Mucosa of rectum (tissue), 2 donors: ENCODE data around the gene NATD1.

Experiments used
- H3K27ac ChIP-seq, 2 donors: one replicate each; pipeline ENCODE4 v1.7.0; 2013; ENCODE audit warnings: inconsistent platforms in 2 of 2, low read depth in 2 of 2, low read length in 2 of 2
- H3K27me3 ChIP-seq, 2 donors: one replicate each; pipeline ENCODE4 v1.7.0; 2013; ENCODE audit warnings: low read length in 2 of 2; ENCODE audit not compliant: control insufficient read depth in 2 of 2, insufficient read depth in 2 of 2
- H3K36me3 ChIP-seq, 2 donors: one replicate each; pipeline ENCODE4 v1.7.0; 2013; ENCODE audit warnings: low read length in 2 of 2; ENCODE audit not compliant: control insufficient read depth in 2 of 2, insufficient read depth in 2 of 2
- H3K4me1 ChIP-seq, 2 donors: one replicate each; pipeline ENCODE4 v1.7.0; 2013; ENCODE audit warnings: low read length in 2 of 2, mild to moderate bottlenecking in 1 of 2; ENCODE audit not compliant: control insufficient read depth in 2 of 2, insufficient read depth in 2 of 2
- H3K4me3 ChIP-seq, 2 donors: one replicate each; pipeline ENCODE4 v1.7.0; 2013; ENCODE audit warnings: low read length in 2 of 2
- H3K9ac ChIP-seq, 2 donors: one replicate each; pipeline ENCODE4 v1.7.0; 2013; ENCODE audit warnings: low read length in 2 of 2, low read depth in 1 of 2, mild to moderate bottlenecking in 1 of 2
- H3K9me3 ChIP-seq, 2 donors: one replicate each; pipeline ENCODE4 v1.7.0; 2013; ENCODE audit warnings: low read length in 2 of 2; ENCODE audit not compliant: control insufficient read depth in 2 of 2
- donor health status: healthy.
- donor health status: Normal muscosa, but diverticular disease.

NATD1 gene

DNA sequence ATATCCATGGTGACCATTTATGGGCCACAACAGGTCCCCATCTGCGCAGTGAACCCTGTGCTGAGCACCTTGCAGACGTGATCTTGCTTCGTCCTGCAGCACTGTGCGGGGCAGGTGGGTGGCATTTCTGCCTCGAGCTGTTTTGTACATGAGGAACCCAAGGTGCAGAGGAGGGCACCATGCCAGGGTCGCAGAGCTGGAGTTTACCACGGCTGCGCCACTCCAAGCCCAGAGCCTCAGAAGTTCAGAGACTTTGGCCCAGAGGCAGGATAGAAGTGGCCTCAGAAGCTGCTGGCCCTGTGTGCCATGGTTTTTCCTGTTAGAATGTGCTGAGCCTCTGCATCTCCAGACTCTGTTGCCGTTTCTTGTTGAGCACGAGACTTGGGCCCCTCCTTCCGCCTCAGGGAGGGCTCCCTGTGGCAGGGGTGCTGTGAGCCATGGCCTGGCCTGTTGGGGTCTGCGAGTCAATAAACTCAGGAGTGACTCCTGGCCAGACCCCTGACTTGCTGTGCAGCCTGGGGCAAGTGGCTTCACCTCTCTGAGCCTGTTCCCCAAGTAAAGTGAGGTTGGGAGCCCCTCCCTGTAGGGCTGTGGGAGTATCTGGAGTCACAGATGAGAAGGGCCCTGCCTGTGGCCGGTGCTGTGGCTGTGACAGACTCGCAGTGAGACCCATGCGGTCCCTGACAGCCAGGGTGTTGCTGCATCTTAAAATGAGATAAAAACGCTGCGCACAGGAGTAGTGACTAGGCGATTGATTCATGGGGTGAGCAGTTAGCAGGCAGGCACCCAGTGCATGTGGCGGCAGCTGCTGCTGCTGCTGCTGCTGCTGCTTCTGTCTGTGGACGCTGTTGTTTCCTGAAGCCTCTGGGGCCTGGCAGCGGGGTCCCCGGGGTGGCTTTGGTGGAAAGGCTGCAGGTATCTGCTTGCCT, 43.2 kb upstream of the NATD1 start:
- no peak overlapping the region for H3K27ac ChIP-seq
- no peak overlapping the region for H3K4me3 ChIP-seq
- H3K9me3 ChIP-seq, result peaks cover 0 to 2% of the 10 kb centered on the region in 2 donors
- H3K36me3 ChIP-seq, result peaks cover 24 to 25% of the 10 kb centered on the region in 2 donors
- no peak overlapping the region for H3K9ac ChIP-seq
- no peaks in the 10 kb centered on the region for H3K27me3 ChIP-seq
- peaks cover 6 to 10% of the 10 kb centered on the region in 2 donors for H3K4me1 ChIP-seq

- Histone ChIP-seq H3K36me3 (peaks cover 14% of the 10 kb centered on the region in 2 donors), H3K9ac (no peak overlapping the region), H3K4me3 (no peak overlapping the region), H3K27me3 (no peaks in the 10 kb centered on the region), H3K4me1 (peaks cover 6 to 10% of the 10 kb centered on the region in 2 donors), H3K9me3 (peaks cover 0 to 2% of the 10 kb centered on the region in 2 donors), H3K27ac (no peak overlapping the region)
These were observed 42.1 kb upstream of the NATD1 start for GRCh38 chr17:21295036-21295952.

DNA sequence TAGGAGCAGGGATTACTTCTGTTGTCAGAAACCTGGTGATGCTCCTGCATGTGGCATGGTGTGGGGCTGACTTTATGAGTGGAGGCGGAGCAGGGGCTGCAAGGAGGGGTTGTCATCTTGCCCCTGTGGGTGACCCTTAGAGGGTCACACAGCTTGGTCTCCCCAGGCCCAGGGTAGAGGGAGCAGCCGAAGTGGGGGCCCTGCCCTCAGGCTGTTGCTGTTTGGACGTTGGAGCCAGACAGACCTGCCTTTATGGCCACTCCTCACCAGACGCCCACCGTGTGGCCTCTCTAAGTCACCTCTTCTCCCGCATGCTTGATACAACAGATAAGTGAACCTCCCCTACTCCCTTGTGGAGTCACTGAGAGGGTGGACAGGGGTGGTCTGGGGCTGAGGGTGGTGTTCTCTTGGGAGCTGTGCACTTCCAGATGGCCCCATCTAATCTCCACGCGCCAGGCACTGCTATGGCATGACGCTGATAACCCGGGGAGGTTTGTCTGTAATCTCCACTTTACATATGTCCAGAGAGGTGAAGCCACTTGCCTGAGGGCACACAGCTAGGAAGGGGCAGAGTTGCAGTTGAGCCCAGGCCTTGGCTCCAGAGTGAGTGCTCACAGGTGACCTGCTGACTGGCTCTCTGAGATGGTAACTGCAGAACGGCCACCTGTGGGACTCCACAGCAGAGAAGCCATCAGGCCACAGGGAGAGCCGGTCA, 41.3 kb upstream of the NATD1 start:
- Histone ChIP-seq H3K4me1 (peaks cover 10% of the 10 kb centered on the region in 2 donors), H3K9ac (no peak overlapping the region), H3K27ac (no peak overlapping the region), H3K9me3 (peaks cover 0 to 2% of the 10 kb centered on the region in 2 donors), H3K36me3 (peaks cover 8% of the 10 kb centered on the region in 2 donors), H3K4me3 (no peak overlapping the region), H3K27me3 (no peaks in the 10 kb centered on the region)

DNA sequence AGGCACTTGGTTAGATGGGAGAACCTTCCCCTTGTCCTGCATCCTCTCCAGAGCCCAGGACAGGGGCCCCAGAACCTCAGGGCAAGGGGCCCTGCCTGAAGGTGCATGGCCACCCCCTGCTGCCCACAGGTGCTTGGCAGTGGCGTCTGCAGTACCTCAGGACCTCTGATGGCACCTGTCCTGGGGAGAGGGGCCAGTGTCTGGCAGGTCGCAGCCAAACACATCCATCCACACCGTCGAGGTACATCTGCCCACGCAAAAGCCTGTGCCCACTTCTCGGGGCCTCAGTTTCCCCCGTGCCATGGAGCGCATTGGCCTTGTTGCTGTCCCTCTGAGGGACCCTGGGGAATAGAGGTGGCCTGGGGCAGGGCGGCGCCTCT, 40.6 kb upstream of the NATD1 start:
- peaks cover 0 to 2% of the 10 kb centered on the region in 2 donors for H3K9me3 ChIP-seq
- peaks cover 13 to 16% of the 10 kb centered on the region in 2 donors for H3K4me1 ChIP-seq
- no peak overlapping the region for H3K9ac ChIP-seq
- no peak overlapping the region for H3K27ac ChIP-seq
- peaks cover 5 to 8% of the 10 kb centered on the region in 2 donors for H3K36me3 ChIP-seq
- H3K27me3 ChIP-seq, result no peaks in the 10 kb centered on the region
- no peak overlapping the region for H3K4me3 ChIP-seq

- peaks cover 0 to 6% of the 10 kb centered on the region in 2 donors for H3K36me3 ChIP-seq
- H3K4me1 ChIP-seq, result peaks cover 20 to 23% of the 10 kb centered on the region in 2 donors
- no peak overlapping the region for H3K9ac ChIP-seq
- no peak overlapping the region for H3K27ac ChIP-seq
- no peak overlapping the region for H3K4me3 ChIP-seq
- no peaks in the 10 kb centered on the region for H3K27me3 ChIP-seq
- H3K9me3 ChIP-seq, result peaks cover 0 to 2% of the 10 kb centered on the region in 2 donors
These were observed 39.9 kb upstream of the NATD1 start for GRCh38 chr17:21292867-21293830.

- no peak overlapping the region for H3K4me3 ChIP-seq
- no peak overlapping the region for H3K9ac ChIP-seq
- peaks cover 31 to 36% of the 10 kb centered on the region in 2 donors for H3K4me1 ChIP-seq
- no peak overlapping the region for H3K27ac ChIP-seq
- no peaks in the 10 kb centered on the region for H3K27me3 ChIP-seq
- peaks cover 0 to 6% of the 10 kb centered on the region in 2 donors for H3K36me3 ChIP-seq
- peaks cover 0 to 2% of the 10 kb centered on the region in 2 donors for H3K9me3 ChIP-seq
These were observed 38.7 kb upstream of the NATD1 start for GRCh38 chr17:21291862-21292261.

- no peaks in the 10 kb centered on the region for H3K27me3 ChIP-seq
- no peak overlapping the region for H3K9ac ChIP-seq
- H3K9me3 ChIP-seq, result peaks cover 0 to 2% of the 10 kb centered on the region in 2 donors
- H3K27ac ChIP-seq, result no peak overlapping the region
- H3K36me3 ChIP-seq, result peaks cover 0 to 6% of the 10 kb centered on the region in 2 donors
- no peak overlapping the region for H3K4me3 ChIP-seq
- H3K4me1 ChIP-seq, result peaks cover 36 to 41% of the 10 kb centered on the region in 2 donors
These were observed 38.1 kb upstream of the NATD1 start for GRCh38 chr17:21291357-21291756.

DNA sequence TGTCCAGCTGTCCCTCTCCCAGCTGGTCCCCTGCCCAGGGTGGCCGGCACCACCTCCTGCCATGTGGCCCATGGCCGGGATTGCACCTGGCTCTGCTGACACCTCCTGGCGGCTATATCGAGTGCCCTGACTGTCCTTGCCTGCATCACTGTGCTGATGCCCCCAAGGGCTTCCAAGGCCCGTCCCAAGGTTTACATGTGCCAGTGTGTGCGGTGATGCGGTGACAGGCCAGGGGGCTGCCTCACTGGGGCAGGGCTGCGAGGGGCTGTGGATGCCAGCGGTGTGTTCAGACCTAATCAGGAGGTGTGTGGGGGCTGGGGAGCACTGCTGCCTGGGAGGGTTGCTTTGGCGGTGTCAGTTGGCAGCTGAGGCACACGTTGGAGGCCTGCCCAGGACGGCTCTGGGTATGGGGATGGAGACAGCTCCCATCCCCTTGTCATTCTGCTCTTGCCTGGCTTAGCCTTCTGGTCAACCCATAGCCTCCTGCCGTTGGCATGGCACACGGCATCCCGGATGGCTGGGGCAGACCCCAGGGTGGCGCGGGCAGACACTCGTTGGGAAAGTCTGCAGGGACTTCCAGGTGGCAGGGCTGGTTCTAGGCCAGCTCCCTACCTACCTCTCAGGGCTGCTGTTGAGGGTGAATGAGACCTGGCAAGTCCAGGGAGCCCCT, 36.8 kb upstream of the NATD1 start:
- no peak overlapping the region for H3K9ac ChIP-seq
- H3K27ac ChIP-seq, result no peak overlapping the region
- no peaks in the 10 kb centered on the region for H3K27me3 ChIP-seq
- peaks cover 0 to 6% of the 10 kb centered on the region in 2 donors for H3K36me3 ChIP-seq
- H3K4me3 ChIP-seq, result no peak overlapping the region
- H3K9me3 ChIP-seq, result peaks cover 0 to 2% of the 10 kb centered on the region in 2 donors
- peaks cover 36 to 43% of the 10 kb centered on the region in 2 donors for H3K4me1 ChIP-seq
